ENCODE measurements around the gene LEKR1.
"Not testable (repeated sequence)": the region's sequence is repeated elsewhere in the genome, so short reads cannot be mapped to it uniquely, and the experiment has no call there.

DNA sequence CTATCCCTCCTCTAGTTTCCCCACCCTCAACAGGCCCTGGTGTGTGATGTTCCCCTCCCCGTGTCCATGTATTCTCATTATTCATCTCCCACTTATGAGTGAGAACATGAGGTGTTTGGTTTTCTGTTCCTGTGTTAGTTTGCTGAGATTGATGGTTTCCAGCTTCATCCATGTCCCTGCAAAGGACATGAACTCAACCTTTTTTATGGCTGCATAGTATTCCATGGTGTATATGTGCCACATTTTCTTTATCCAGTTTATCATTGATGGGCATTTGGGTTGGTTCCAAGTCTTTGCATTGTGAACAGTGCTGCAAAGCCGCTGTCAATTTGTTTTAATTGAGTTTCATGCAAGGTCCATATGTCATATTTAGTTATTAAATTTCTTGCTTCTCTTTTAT, 88.1 kb downstream of the LEKR1 start:
- not testable (repeated sequence) for TF ChIP-seq CTCF, POLR2A (IDR thresholded peaks at IDR 0.05)
